ENCODE data around the gene CNTNAP2. TPM values are rescaled to one million over a fixed set of nuclear protein-coding genes. Genes with fewer than 3 reads are reported as not detected.

The CNTNAP2 gene
- total and polyA plus RNA-seq, 2 of the 4 experiments (the other 2 are of a cell fraction), result not detected

GRCh38 chr7:148146346-148146745 is 2029.7 kb downstream of the CNTNAP2 start:
- Histone ChIP-seq H3K4me3 (ENCODE audit: insufficient read depth, low read depth, low read length) (no peak overlapping the region), H2AK5ac (ENCODE audit: low read depth, low read length) (no peak overlapping the region), H3K9me3 (ENCODE audit: control insufficient read depth, insufficient read depth, low read length) (peaks cover 9% of the 10 kb centered on the region; the same call in 1 of the 2 replicates), H3K14ac (replicated peaks; ENCODE audit: low read depth, low read length) (no peak overlapping the region), H2BK15ac (ENCODE audit: low read depth, low read length) (no peak overlapping the region), H2AK9ac (replicated peaks; ENCODE audit: low read depth, low read length, poor library complexity) (no peak overlapping the region), H3K56ac (ENCODE audit: extremely low read depth, insufficient read depth, low read length) (no peak overlapping the region), H3K4ac (ENCODE audit: low read depth, low read length) (no peak overlapping the region), H3K18ac (ENCODE audit: low read depth, low read length) (no peak overlapping the region), H3K4me2 (ENCODE audit: low read depth, low read length) (no peak overlapping the region), H4K20me1 (ENCODE audit: insufficient read depth, low read length) (no peaks in the 10 kb centered on the region), H3K27ac (ENCODE audit: insufficient read depth, low read length) (no peak overlapping the region), H4K8ac (ENCODE audit: low read depth in 2 of 2, low read length in 2 of 2) (no peak overlapping the region), H4K5ac (ENCODE audit: low read depth, low read length) (no peak overlapping the region), H3K23ac (ENCODE audit: low read depth, low read length) (no peak overlapping the region), H2BK20ac (ENCODE audit: low read depth, low read length) (no peak overlapping the region), H2BK5ac (ENCODE audit: low read depth, low read length, poor library complexity, severe bottlenecking) (no peak overlapping the region), H3K79me1 (ENCODE audit: low read depth in 1 of 2, low read length in 2 of 2) (no peaks in the 10 kb centered on the region), H4K91ac (ENCODE audit: insufficient read depth, low read depth, low read length) (no peak overlapping the region), H3K4me1 (ENCODE audit: control insufficient read depth, insufficient read depth, low read length) (no peaks in the 10 kb centered on the region), H3K9ac (ENCODE audit: low read depth, low read length) (no peak overlapping the region), H2BK120ac (ENCODE audit: low read depth, low read length) (no peak overlapping the region), H2AFZ (replicated peaks; ENCODE audit: low read length, poor library complexity) (no peak overlapping the region), H3K27me3 (ENCODE audit: control insufficient read depth, insufficient read depth, low read length) (no peaks in the 10 kb centered on the region), H3K9me1 (ENCODE audit: insufficient read depth, low read length) (no peaks in the 10 kb centered on the region), H3K36me3 (ENCODE audit: control insufficient read depth, insufficient read depth, low read length) (no peaks in the 10 kb centered on the region)
- ATAC-seq (ENCODE audit: low read depth), result no peak
- intact Hi-C loops (cut with micrococcal nuclease), result loop anchor here (10.0 kb wide), 1 partner anchor 902 kb away; no protein-coding TSS in a partner anchor
- ChIA-PET POLR2A (ENCODE audit: unreplicated experiment) (no interaction called here), CTCF (no interaction called here)
- no peak for DNase-seq
- in situ Hi-C loops (cut with MboI; ENCODE audit: low sequenced_read_pairs), result no loop called here
- TF ChIP-seq BHLHE40 (IDR thresholded peaks at IDR 0.05; ENCODE audit: low read depth, low read length) (no peak), POLR2A (IDR thresholded peaks at IDR 0.05; ENCODE audit: low read depth, low read length) (no peak), ELK1 (IDR thresholded peaks at IDR 0.05; ENCODE audit: borderline replicate concordance, low read depth, low read length) (no peak), FOS (IDR thresholded peaks at IDR 0.05; ENCODE audit: low read depth, low read length) (no peak), CTCF (conservative IDR thresholded peaks at IDR 0.05; ENCODE audit: low read depth, low read length) (no peak), RAD21 (IDR thresholded peaks at IDR 0.05; ENCODE audit: low read length) (no peak)
- BruUV-seq (replicated peaks), result no TSS peak
- dilution Hi-C loops (cut with HindIII; ENCODE audit: low sequenced_read_pairs, unreplicated experiment), result no loop called here
- no CpG with 5 or more reads among the region's 2 CpGs for WGBS, 2 experiments (ENCODE audit: extremely low coverage in 2 of 2, insufficient read length in 1 of 2)
